NCI-H1105 treated with DMSO at 0.1 percent for 48 hours (cell line): ENCODE results near the gene CD68.
A peak's percentile ranks its signal among the peaks of the same experiment; 100 is the strongest.

ENCODE experiments used
- DNase-seq: peaks from one replicate; lab custom pipeline; 2025; lab: John Stamatoyannopoulos, UW

Gene CD68, protein sequence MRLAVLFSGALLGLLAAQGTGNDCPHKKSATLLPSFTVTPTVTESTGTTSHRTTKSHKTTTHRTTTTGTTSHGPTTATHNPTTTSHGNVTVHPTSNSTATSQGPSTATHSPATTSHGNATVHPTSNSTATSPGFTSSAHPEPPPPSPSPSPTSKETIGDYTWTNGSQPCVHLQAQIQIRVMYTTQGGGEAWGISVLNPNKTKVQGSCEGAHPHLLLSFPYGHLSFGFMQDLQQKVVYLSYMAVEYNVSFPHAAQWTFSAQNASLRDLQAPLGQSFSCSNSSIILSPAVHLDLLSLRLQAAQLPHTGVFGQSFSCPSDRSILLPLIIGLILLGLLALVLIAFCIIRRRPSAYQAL

DNA sequence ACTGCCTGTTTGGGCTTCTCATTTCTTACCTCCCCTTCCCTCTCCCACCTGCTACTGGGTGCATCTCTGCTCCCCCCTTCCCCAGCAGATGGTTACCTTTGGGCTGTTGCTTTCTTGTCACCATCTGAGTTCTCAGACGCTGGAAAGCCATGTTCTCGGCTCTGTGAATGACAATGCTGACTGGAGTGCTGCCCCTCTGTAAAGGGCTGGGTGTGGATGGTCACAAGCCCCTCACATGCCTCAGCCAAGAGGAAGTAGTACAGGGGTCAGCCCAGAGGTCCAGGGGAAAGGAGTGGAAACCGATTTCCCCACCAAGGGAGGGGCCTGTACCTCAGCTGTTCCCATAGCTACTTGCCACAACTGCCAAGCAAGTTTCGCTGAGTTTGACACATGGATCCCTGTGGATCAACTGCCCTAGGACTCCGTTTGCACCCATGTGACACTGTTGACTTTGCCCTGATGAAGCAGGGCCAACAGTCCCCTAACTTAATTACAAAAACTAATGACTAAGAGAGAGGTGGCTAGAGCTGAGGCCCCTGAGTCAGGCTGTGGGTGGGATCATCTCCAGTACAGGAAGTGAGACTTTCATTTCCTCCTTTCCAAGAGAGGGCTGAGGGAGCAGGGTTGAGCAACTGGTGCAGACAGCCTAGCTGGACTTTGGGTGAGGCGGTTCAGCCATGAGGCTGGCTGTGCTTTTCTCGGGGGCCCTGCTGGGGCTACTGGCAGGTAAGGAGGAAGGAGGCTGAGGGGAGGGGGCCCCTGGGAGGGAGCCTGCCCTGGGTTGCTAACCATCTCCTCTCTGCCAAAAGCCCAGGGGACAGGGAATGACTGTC, at the start of gene CD68:
TSS of gene CD68 (plus strand) at position 638 of the 833 bp plus-strand sequence. CDS start at position 678, 40 bp downstream.
- DNase-seq: peak; percentile 42

DNA sequence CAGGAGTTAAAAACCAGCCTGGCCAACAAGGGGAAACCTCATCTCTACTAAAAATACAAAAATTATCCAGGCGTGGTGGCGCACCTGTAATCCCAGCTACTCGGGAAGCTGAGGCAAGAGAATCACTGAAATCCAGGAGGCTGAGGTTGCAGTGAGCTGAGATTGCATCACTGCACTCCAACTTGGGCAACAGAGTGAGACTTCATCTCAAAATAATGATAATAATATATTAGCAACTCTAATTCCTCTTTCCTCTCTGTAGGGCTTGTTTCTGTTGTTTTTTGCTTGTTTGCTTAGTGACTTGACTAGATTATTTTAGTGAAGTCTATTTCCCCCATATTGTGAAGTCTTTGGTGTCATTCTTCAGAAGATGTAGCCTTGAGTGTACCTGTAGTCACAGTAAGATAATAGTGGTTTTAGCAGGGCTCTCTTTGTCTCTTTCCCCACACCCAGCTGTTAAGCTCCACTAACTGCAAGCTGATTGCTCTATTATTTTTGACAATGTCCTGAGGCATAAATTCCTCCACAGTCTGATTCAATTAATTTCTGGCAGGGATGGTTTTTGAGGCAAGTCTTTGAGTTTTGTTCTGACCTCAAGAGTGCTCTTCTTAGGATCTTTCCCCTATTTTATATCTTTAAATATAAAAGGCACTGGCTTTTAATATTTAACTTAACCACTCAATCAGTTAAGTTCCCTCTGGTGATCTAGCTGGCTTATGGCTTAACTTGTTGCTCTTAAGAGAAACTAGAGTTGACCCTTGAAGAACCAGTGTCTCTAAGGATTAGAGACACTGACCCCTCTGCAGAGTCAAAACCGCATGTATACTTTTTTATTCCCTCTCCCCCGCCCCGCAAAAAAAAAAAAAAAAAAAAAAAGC, 49.2 kb upstream of the CD68 start:
- no peak for DNase-seq

DNA sequence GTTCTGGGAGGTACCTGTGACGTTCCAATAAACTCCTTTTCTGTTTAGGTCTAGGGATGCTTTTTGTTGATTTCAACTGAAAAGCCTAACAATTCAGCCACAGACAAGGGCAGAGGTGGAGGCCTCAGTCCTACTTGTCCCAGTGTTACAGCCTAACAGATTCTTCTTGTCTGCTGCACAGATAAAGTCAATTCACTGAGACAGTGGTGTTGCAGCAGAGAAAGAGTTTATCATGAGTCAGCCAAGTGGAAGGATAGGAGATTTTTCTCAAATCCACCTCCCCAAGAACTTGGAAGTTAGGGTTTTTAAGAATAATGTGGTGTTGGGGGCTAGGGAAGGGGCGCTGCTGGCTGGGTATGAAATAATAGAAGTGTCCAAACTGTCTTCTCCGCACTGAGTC, 41.4 kb upstream of the CD68 start:
- no peak for DNase-seq

DNA sequence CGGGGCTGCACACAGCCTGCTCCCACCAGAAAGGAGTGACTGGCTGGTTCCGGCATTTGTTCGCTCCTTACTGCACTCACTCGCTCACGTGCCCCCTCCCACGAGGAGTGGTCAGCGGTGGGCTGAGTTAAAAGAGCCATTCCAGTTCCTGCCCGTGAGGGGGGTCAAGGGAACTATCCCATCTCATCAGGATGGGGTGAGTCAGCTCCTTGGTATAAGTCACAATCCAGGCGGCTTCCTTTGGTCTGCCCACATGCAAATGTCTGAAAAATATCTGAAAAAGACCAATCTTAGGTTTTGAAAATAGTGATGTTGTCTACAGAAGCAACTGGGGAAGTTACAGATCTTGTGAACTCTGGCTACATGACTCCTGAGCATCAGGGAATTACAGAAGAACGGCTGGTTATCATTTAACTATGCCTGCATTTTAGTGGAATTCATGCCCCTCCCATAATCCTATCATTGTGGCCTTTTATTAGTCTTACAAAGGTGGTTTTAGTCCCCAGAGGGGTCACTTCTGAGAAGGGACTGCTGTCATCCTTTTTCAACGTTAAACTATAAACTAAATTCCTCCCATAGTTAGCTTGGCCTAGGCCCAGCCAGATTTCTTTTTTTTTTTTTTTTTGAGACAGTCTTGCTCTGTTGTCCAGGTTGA, 40.4 kb upstream of the CD68 start:
- DNase-seq: no peak

DNA sequence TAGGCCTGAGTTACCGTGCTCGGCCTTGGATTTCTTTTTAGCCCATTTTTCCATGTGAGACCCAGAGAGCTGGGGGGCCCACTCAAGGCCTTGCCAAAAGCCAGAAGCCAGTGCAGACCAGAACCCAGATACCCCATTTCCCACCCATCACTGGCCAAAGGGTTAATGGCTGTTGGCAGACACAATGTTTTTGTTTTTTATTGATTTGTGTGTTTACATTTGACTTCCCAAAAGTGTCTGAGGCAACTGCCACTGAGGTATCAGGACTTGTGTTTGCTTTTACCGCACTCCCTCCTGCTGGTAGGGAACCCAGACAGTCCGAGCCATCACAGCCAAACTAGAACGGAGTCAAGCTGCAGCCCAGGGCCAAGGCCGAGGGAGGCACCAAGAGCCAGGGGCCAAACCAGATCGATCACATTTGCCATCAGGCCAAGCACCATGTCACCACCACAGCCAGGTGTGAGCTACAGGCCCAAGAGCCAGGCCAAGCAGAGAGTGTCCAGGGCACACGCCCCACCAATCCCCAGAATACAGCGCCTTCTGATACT, 38.3 kb upstream of the CD68 start:
- DNase-seq: no peak

DNA sequence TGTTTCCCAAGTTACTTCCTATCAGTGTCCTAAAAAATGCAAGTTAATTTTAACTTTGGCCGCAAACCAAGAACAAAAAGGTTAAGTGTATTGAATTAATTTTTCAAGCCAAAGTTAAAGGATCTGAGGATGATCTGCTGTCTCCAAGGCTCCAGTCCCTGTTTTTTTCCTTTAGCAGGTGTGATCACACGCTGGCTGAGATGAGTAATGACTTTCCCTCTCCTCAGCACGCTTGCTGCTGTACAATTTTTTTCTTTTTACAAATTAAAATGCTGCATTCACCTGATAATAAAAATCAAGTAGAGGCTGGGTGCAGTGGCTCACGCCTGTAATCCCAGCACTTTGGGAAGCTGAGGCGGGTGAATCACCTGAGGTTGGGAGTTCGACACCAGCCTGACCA, 34.5 kb upstream of the CD68 start:
- no peak for DNase-seq

DNA sequence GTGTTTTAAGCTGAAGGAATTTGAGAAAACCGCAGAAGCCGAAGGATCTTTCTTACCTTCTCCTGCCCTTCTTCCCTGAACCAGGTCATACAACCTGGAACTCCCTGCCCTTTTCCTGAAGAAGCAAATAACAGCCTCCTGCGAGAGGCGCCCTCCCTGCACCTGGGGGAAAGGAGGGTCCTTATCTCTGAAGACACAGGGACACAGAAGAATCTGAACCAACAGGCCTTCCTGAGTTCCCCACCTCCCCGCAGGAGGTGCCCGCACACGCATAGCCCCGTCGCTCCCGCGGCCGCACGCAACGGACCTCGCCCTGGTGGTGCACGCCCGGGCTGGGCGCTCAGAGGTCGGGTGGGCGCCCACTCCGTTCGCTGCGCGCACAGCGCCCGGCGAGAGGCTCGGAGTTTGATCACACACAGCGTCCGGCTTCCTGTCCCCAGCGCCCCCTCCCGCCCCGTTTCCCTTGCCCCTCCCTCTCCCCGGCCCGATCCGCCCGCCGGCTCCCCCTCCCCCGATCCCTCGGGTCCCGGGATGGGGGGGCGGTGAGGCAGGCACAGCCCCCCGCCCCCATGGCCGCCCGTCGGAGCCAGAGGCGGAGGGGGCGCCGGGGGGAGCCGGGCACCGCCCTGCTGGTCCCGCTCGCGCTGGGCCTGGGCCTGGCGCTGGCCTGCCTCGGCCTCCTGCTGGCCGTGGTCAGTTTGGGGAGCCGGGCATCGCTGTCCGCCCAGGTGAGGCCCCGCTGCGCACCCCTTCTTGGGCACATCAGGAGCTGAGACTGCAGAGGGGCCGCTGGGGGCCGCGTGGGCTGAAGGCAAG, 30.6 kb upstream of the CD68 start, which contains the start of gene TNFSF12:
TSS of gene TNFSF12 (plus strand) at position 474 of the 816 bp plus-strand sequence. CDS start at position 570, 96 bp downstream.
- DNase-seq: no peak

DNA sequence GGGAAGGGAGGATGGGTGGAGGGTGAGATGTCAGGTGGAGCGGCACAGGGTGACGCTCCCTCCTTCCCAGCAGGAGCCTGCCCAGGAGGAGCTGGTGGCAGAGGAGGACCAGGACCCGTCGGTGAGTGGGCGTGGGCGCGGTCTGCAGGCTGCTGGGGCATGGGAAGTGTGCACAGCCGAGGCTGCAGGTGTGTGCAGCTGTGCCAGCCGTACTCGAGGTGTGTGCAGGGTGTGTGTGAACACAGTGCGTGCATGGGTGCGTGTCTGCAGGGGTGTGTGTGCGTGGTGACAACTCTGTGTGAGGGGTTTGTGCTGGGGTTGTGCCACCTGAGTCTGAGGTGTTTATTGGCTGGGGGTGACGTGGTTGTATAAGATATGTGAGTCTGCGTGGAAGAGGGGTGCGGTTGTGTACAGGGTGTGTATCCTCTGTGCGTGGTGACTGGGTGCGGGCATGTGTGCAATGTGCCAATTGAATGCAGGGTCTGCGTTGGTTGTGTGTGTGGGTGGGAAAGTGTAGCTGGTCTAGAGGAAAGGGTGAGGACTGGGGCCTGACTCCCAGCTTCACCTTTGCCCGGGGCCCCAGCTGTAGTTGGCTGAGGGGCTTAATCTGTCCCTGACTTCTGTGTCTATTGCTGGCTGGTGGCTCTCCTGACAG, 29.9 kb upstream of the CD68 start:
- no peak for DNase-seq

DNA sequence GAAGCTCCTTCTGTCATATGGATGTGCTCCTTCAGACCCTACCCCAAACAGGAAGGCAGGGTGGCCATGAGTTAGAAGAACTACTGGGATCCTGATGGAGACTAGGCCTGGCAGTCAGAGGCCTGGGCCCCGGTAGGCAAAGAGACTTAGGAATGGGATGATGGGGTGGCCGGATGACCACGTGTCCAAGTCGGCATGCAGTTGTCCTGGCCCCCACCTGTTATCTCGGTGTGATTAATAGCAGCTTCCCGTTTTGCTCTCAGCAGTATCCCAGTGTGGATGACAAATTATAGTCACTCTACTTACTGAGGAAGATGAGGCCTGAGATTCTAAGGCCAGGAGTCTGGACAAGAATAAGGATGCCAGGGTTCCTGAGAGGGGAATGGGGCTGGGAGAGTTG, 29.1 kb upstream of the CD68 start:
- DNase-seq: no peak

DNA sequence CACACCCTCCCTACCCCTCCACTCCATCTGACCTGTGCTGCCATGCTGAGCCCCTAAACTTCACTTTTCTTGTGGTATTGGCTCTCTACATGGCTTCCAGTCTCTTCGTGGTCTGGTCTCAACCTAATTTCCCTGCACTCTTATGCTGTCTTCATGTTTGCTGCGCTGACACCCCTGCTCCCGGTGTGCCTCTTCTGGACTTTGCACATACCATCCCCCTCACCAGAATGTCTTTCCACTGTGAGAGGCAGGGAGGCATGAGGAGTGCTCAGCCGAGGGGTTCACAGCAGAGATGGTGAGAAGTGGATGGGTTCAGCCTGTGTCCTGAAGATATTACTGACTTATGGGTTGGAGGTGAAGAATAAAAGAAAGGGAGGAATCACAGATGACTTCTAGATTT, 28.0 kb upstream of the CD68 start:
- no peak for DNase-seq

DNA sequence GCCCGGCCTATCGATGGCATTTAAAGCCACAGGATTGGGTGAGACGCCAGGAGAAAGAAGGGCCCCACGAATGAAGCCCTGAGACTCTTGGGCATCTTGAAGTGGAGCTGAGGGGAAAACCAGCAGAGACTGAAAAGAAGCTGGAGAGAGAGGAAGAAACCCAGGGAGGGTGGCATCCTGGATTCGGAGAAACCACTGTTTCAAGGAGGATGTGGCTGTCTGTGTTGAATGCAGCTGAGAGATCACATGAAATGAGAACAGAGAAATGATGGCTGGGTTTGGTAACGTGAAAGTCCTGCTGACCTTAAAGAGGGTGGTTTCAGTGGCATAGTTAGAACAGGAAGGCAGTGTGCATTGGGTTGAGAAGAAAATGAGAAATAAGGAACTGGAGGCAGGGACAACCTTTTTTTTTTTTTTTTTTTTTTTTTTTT, 26.8 kb upstream of the CD68 start:
- DNase-seq: no peak

DNA sequence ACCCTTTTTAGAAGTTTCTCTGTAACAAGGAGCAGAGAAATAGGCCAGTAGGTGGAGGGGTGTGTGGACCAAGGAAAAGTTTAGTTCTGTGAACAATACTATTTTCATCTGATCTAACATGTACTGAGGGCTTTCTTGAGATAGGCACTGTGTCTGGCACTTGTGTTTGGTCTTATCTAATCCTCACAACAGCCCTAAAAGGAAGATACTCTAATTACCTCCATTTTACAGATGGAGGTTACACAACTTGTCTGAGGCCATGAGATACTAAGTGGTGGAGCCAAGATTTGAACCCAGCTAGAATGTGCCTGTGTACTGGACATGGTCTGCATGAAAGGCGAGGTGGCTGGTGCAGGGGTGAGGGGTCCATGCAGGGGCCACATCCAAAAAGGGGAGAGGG, 26.1 kb upstream of the CD68 start:
- no peak for DNase-seq

DNA sequence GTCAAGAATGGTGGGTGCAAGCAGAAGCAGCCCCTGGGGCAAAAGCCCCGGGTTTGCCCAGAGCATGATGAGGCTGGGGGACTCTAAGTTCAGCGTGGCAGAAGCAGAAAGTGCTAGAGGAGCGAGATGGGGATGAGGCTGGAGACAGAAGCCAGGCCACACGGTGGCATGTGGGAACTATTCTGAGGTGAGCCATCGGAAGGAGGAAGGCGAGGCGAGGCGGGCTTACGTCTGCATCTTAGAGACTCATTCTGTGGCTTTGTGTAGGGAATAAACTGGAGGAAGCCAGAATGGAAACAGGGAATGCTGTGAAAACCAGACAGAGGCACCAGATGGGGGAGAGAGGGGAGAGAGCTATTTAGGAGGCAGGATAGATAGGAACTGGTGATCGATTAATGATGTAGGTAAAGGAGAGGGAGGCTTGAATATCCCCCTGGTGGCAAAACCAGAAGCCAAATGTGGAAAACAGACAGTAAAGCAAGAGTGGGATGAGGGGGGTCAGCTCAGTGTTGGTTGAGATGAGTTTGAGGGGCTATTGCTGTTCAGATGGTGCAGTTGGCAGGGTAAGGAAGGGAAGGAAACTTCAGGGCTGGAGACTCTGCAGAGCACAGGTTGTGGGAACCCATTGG, 24.0 kb upstream of the CD68 start:
- no peak for DNase-seq

DNA sequence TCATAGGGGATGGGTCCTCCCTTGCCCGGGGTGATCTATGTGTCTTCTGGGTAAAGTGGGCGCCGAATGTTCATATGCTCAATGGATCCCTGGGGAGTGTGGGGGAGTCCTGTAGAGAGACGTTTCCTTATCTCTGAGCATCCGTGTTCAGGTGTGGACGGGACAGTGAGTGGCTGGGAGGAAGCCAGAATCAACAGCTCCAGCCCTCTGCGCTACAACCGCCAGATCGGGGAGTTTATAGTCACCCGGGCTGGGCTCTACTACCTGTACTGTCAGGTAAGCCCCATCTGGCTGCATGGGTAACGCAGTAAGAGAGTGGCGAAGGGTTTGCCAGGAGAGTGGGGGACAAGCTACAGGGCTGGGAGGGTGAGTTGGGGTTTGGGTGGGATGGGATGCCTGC, 22.8 kb upstream of the CD68 start:
- DNase-seq: no peak

DNA sequence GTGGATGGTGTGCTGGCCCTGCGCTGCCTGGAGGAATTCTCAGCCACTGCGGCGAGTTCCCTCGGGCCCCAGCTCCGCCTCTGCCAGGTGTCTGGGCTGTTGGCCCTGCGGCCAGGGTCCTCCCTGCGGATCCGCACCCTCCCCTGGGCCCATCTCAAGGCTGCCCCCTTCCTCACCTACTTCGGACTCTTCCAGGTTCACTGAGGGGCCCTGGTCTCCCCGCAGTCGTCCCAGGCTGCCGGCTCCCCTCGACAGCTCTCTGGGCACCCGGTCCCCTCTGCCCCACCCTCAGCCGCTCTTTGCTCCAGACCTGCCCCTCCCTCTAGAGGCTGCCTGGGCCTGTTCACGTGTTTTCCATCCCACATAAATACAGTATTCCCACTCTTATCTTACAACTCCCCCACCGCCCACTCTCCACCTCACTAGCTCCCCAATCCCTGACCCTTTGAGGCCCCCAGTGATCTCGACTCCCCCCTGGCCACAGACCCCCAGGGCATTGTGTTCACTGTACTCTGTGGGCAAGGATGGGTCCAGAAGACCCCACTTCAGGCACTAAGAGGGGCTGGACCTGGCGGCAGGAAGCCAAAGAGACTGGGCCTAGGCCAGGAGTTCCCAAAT, 22.2 kb upstream of the CD68 start:
- DNase-seq: no peak

DNA sequence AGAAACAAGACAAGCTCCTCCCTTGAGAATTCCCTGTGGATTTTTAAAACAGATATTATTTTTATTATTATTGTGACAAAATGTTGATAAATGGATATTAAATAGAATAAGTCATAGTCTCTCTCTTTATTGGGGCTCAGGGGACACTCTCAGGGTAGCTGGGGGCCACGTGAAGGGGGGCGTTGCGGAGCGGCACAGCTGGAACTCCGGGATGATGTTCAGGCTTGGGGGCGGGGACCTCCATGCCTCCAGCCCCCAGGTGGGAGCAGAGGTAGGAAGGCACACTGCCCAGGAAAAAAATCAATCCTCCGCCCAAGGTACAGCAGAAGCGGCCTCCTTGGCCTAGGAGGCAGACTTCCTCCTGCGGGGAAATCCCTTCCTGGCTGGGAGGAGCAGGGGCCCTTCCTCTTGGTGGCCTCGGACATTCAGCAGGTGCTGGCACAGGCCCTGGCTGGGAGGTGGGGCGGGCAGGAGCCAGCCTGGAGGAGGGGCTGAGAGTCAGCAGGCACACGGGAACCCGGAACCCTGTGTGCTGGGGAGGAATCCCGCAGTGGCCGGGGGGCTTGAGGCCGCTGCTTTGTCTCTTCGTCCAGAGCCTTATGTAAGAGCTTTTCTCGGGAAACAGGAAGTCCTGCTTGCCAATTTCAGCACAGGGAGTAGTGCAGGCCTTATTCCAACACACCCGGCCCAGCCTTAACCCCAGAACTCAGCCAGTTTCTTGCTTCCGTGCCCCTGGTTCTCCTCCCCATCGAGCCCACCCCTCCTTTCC, 21.5 kb upstream of the CD68 start:
- peak; percentile 83 for DNase-seq

DNA sequence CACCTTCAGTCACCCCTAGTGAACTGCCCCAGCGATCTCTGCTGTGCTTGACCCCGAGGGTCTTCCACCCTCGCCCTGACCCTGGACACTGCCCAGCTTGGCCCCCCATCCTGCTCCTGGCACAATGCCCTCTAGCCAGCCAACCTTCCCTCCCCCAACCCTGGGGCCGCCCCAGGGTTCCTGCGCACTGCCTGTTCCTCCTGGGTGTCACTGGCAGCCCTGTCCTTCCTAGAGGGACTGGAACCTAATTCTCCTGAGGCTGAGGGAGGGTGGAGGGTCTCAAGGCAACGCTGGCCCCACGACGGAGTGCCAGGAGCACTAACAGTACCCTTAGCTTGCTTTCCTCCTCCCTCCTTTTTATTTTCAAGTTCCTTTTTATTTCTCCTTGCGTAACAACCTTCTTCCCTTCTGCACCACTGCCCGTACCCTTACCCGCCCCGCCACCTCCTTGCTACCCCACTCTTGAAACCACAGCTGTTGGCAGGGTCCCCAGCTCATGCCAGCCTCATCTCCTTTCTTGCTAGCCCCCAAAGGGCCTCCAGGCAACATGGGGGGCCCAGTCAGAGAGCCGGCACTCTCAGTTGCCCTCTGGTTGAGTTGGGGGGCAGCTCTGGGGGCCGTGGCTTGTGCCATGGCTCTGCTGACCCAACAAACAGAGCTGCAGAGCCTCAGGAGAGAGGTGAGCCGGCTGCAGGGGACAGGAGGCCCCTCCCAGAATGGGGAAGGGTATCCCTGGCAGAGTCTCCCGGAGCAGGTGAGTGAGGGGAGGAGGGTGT, 20.7 kb upstream of the CD68 start, which contains the start of gene TNFSF13:
TSS of gene TNFSF13 (plus strand) at position 207 of the 776 bp plus-strand sequence. CDS start at position 497, 290 bp downstream.
- peak; percentile 23 for DNase-seq
